Keratinocyte (primary cell): Measurements from ENCODE around the gene ZNF93. TPM values are rescaled to one million over a fixed set of nuclear protein-coding genes. Genes with fewer than 3 reads are reported as not detected.

Source experiments
- DNase-seq: peaks from one replicate; pipeline ENCODE4 v3.0.0-alpha.2; 2011; ENCODE audit warnings: low read depth, missing footprints, low spot score
- FAIRE-seq: peaks from 2 replicates; lab custom pipeline; 2011; peaks lifted over from hg19 to GRCh38; lab: Jason Lieb, UNC
- H2AFZ ChIP-seq: 2 replicates; pipeline ENCODE4 v1.6.0; 2012; ENCODE audit warnings: low read length, control low read depth, inconsistent platforms; ENCODE audit not compliant: control insufficient read depth
- H3K27ac ChIP-seq: 2 replicates; pipeline ENCODE4 v1.5.1; 2011; ENCODE audit warnings: low read length; ENCODE audit not compliant: control insufficient read depth, insufficient read depth
- H3K27me3 ChIP-seq: 3 replicates; pipeline ENCODE4 v1.6.0; 2011; ENCODE audit warnings: low read length; ENCODE audit not compliant: control insufficient read depth, insufficient read depth; ENCODE audit errors: extremely low read depth
- H3K36me3 ChIP-seq, 2 experiments: 2 replicates in 1 of 2; 3 replicates in 1 of 2; pipeline ENCODE4 v1.5.1; 2011; ENCODE audit warnings: low read length in 2 of 2, mild to moderate bottlenecking in 1 of 2; ENCODE audit not compliant: control insufficient read depth in 2 of 2, insufficient read depth in 2 of 2; ENCODE audit errors: extremely low read depth in 1 of 2
- H3K4me1 ChIP-seq: 3 replicates; pipeline ENCODE4 v1.5.1; 2011; ENCODE audit warnings: low read length; ENCODE audit not compliant: control insufficient read depth, insufficient read depth; ENCODE audit errors: extremely low read depth
- H3K4me2 ChIP-seq: 3 replicates; pipeline ENCODE4 v1.6.0; 2011; ENCODE audit warnings: low read depth, low read length; ENCODE audit not compliant: control insufficient read depth, insufficient read depth; ENCODE audit errors: extremely low read depth
- H3K4me3 ChIP-seq, 3 experiments: fragments of 200-600 bp in 1 of 3; sonication (generic) in 1 of 3; 2 replicates in 2 of 3; 3 replicates in 1 of 3; pipeline ENCODE4 v1.5.1; 2011 to 2016; ENCODE audit warnings: low read length in 3 of 3, mild to moderate bottlenecking in 3 of 3, control low read depth in 2 of 3, inconsistent platforms in 1 of 3, low read depth in 1 of 3, mixed read lengths in 1 of 3, mixed run types in 1 of 3, moderate library complexity in 1 of 3; ENCODE audit not compliant: control insufficient read depth in 2 of 3, insufficient read depth in 2 of 3; ENCODE audit errors: extremely low read depth in 1 of 3
- H3K79me2 ChIP-seq: 2 replicates; pipeline ENCODE4 v1.6.0; 2012; ENCODE audit warnings: low read length; ENCODE audit not compliant: control insufficient read depth, insufficient read depth
- H3K9ac ChIP-seq: 3 replicates; pipeline ENCODE4 v1.6.0; 2011; ENCODE audit warnings: low read length; ENCODE audit not compliant: control insufficient read depth, insufficient read depth; ENCODE audit errors: extremely low read depth
- H3K9me1 ChIP-seq: 3 replicates; pipeline ENCODE4 v1.6.0; 2011; ENCODE audit warnings: low read length; ENCODE audit not compliant: control insufficient read depth, insufficient read depth; ENCODE audit errors: extremely low read depth
- H3K9me3 ChIP-seq: 2 replicates; pipeline ENCODE4 v1.5.1; 2012; ENCODE audit warnings: low read depth, low read length; ENCODE audit not compliant: control insufficient read depth
- H4K20me1 ChIP-seq: 3 replicates; pipeline ENCODE4 v1.6.0; 2011; ENCODE audit warnings: low read length; ENCODE audit not compliant: control insufficient read depth, insufficient read depth; ENCODE audit errors: extremely low read depth
- EZH2 ChIP-seq: IDR thresholded peaks from one replicate; pipeline ENCODE4 v1.6.1; 2012; ENCODE audit warnings: inconsistent platforms, mild to moderate bottlenecking, low read length, moderate library complexity
- dilution Hi-C: fragments of 300-500 bp; cut with MboI; formaldehyde crosslinking; loops from one replicate; pipeline ENCODE4 v1.7.0; 2020; ENCODE audit warnings: low sequenced_read_pairs; ENCODE audit not compliant: extremely low pct_ligation_motif_present
- polyA plus RNA-seq, 5 experiments: library from polyadenylated mRNA; depleted of rRNA in 3 of 5; stranded (reverse) in 3 of 5; stranded (forward) in 1 of 5; unstranded in 1 of 5; fragments of >200 nt; gene quantifications; 1 replicate in 1 of 5; 2 replicates in 3 of 5; 3 replicates in 1 of 5; pipeline versions ENCODE4 v1.2.1 to v1.2.3, GENCODE V29; 2011 to 2012; ENCODE audit warnings: missing spikeins in 2 of 5, low read depth in 1 of 5, low replicate concordance in 1 of 5
- TF ChIP-seq, protein P1 (sequence below), 3 experiments: IDR thresholded peaks in 1 of 3; conservative IDR thresholded peaks in 1 of 3; optimal IDR thresholded peaks in 1 of 3; 2 replicates in 2 of 3; 3 replicates in 1 of 3; pipeline versions ENCODE3 to v1.5.1; 2011; ENCODE audit warnings: low read length in 3 of 3, mild to moderate bottlenecking in 3 of 3, moderate library complexity in 2 of 3, control low read depth in 1 of 3, inconsistent platforms in 1 of 3; ENCODE audit not compliant: insufficient read depth in 2 of 3; ENCODE audit errors: extremely low read depth in 1 of 3

ZNF93 gene
- polyA plus RNA-seq, 1 donor (not counting 4 experiments of a cell fraction or from before 2014, with no cell fraction given) = 4.8 TPM

- no peaks in the 10 kb centered on the region for H3K27me3 ChIP-seq
- no peaks in the 10 kb centered on the region for H3K4me1 ChIP-seq
- H2AFZ ChIP-seq = no peak overlapping the region
- H3K4me2 ChIP-seq = no peak overlapping the region
- FAIRE-seq = no peak
- no peaks in the 10 kb centered on the region for H4K20me1 ChIP-seq
- TF ChIP-seq EZH2 = no peak
- TF ChIP-seq, protein P1, sequence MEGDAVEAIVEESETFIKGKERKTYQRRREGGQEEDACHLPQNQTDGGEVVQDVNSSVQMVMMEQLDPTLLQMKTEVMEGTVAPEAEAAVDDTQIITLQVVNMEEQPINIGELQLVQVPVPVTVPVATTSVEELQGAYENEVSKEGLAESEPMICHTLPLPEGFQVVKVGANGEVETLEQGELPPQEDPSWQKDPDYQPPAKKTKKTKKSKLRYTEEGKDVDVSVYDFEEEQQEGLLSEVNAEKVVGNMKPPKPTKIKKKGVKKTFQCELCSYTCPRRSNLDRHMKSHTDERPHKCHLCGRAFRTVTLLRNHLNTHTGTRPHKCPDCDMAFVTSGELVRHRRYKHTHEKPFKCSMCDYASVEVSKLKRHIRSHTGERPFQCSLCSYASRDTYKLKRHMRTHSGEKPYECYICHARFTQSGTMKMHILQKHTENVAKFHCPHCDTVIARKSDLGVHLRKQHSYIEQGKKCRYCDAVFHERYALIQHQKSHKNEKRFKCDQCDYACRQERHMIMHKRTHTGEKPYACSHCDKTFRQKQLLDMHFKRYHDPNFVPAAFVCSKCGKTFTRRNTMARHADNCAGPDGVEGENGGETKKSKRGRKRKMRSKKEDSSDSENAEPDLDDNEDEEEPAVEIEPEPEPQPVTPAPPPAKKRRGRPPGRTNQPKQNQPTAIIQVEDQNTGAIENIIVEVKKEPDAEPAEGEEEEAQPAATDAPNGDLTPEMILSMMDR (optimal IDR thresholded peaks at IDR 0.05 in 1 of 3, IDR thresholded peaks at IDR 0.05 in 1 of 3, conservative IDR thresholded peaks at IDR 0.05 in 1 of 3; ENCODE audit: extremely low read depth in 1 of 3, insufficient read depth in 2 of 3, low read length in 3 of 3) = no peak
- H3K9me1 ChIP-seq = no peaks in the 10 kb centered on the region
- no peak overlapping the region for H3K27ac ChIP-seq
- H3K4me3 ChIP-seq = no peak overlapping the region
- H3K9ac ChIP-seq = no peak overlapping the region
- no peaks in the 10 kb centered on the region for H3K36me3 ChIP-seq
- peaks cover 5% of the 10 kb centered on the region for H3K9me3 ChIP-seq
- dilution Hi-C loops = no loop called here
- DNase-seq = no peak
- H3K79me2 ChIP-seq = no peaks in the 10 kb centered on the region
Measured at GRCh38 chr19:19948800-19949199, 48.1 kb downstream of the ZNF93 start.

DNA sequence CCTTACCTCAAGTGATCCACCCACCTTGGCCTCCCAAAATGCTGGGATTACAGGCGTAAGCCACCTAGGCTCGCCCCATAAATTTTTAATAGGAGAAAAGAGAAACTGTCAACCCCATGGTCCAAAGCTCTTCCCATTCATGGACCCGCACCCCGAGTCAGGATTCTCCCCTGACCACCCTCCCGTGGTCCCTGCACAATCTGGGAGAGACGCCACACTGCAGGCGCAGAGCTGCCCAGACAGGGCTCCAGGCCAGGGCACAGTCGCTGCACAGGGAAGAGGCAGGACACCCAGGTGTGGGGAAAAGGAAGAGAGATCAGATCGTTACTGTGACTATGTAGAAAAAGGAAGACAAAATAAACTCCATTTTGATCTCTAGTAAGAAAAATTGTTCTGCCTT lies 54.5 kb downstream of the ZNF93 start:
- dilution Hi-C loops = no loop called here
- DNase-seq = no peak
- Histone ChIP-seq H3K27ac (no peak overlapping the region), H3K79me2 (no peaks in the 10 kb centered on the region), H3K9me1 (no peaks in the 10 kb centered on the region), H4K20me1 (no peaks in the 10 kb centered on the region), H3K4me3 (no peak overlapping the region), H2AFZ (no peak overlapping the region), H3K9ac (no peak overlapping the region), H3K4me1 (no peaks in the 10 kb centered on the region), H3K27me3 (no peaks in the 10 kb centered on the region), H3K36me3 (no peaks in the 10 kb centered on the region), H3K9me3 (no peaks in the 10 kb centered on the region), H3K4me2 (no peak overlapping the region)
- TF ChIP-seq, protein P1 (optimal IDR thresholded peaks at IDR 0.05 in 1 of 3, IDR thresholded peaks at IDR 0.05 in 1 of 3, conservative IDR thresholded peaks at IDR 0.05 in 1 of 3; ENCODE audit: extremely low read depth in 1 of 3, insufficient read depth in 2 of 3, low read length in 3 of 3) = no peak
- TF ChIP-seq EZH2 = no peak
- no peak for FAIRE-seq
